ENCODE results near the gene FTL.
A peak's percentile ranks its signal among the peaks of the same experiment; 100 is the strongest.

The FTL gene

GRCh38 chr19:48966541-48967345 lies 1.6 kb downstream of the FTL start:
- peak; percentile 29 for DNase-seq (ENCODE audit: low spot score)

- DNase-seq (ENCODE audit: low spot score), result peak; percentile 24
These were observed 2.5 kb downstream of the FTL start for GRCh38 chr19:48967346-48968178.

DNA sequence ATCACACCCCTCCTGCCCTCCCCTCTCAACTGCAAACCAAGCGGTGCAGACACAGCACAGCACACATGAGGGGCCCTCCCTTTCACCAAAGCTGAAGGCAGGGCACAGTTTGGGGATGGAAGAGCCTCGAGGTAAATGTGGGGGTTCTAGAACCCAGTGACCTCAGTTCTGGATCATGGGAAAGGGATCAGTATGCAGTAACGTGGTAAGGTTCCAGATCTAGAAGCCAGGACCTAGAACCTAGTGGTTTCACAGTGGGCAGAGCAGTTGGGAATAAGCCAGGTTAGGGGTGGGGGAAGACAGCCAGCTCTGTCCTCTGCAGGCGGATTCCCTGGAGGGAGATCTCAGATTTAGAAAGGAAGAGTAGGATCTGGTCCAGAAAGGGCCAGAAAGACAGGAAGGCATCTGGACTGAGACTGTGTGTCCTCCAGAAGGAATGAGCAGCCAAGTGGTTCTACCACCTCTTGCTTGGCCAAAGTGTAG lies 3.1 kb downstream of the FTL start:
- DNase-seq (ENCODE audit: low spot score), result no peak

GRCh38 chr19:48968813-48969218 lies 3.7 kb downstream of the FTL start:
- DNase-seq (ENCODE audit: low spot score), result no peak

DNA sequence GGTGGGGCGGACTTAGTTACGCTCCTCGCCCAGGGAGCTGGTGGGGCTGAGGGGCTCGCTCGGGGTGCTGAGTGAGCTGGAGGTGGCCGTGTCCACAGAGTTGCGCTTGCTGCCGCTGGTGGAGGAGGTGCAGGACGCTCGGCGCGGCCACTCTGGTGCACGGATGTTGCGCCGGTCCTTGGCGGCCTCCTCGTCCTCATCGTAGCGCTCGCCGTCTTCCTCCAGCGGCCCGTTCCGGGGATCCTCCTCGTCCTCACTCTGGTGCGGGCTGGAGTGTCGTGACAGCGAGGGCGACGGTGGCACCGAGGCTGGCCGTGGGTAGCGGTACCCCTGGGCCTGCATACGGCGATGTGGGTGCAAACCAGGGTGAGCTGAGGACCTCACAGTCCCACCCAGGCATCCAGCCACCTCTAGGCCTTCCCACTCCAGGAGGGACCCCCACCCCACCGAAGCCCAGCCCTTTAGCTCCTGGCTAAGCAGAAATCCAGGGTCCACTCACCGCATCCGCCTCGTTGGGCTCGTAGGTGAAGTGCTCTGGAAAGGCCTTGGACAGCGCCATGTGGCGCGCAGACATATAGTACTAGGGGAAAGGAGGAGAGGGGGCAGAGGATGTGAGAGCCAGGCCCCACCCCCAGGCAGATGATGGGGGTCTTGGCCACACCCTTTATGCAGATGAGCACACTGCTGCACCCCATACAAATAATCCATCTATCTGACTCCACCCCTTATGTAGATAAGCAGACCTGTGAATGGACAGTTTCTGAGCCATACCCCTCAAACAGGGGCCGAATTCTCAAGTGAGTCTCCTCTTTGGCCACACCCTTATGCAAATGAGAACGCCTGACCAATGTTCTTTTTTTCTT lies 4.4 kb downstream of the FTL start:
- DNase-seq (ENCODE audit: low spot score), result peak; percentile 61

DNA sequence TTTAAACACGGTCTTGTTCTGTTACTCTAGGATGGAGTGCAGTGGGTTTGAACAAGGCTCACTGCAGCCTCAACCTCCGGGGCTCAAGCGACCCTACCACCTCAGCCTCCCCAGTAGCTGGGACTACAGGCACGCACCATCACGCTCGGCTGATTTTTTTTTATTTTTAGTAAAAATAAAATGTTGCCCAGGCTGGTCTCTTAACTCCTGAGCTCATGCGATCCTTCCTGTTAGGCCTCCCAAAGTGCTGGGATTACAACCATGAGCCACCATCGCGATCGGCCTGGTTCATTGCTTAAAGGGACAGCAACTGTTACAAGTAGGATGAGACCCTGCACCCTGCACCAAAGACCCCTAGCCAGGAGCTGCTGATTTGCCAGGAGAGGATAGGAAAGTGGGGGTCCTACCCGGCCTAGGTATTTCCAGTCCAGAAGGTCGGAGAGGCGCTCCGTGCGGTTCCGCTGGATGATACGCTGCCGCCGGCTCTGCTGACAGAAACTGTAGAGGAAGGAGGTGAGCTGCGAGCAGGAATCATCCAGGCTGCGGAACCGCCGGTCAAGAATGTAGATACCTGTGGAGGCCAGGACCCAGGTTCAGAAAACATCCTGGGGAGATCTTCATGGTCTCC lies 5.1 kb downstream of the FTL start:
- DNase-seq (ENCODE audit: low spot score), result no peak

DNA sequence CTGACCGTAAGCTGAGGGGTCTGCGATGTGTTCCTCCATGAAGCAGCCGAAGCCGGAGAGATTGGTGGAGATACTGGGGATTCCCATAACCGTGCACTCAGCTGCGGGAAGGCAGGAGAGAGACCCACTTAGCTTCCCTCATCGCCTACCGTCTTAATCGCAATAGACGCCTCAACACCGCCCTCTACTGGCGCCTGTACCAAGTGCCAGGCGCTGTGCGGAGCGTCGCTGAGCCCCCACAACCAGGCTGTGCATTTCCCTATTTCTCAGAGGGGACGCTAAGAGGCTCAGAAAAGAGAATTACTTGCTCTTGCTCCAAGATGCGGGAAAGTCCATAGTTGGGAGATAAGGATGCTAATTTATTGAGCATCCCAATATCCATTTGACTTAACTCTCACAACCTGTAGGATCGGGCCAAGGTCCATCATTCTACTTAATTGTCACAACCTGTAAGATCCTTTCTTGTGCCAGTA lies 5.8 kb downstream of the FTL start:
- peak; percentile 89 for DNase-seq (ENCODE audit: low spot score)

- peak; percentile 62 for DNase-seq (ENCODE audit: low spot score)
These were observed 11.1 kb downstream of the FTL start for GRCh38 chr19:48975947-48976847.

GRCh38 chr19:48977061-48977460 lies 12.0 kb downstream of the FTL start:
- no peak for DNase-seq (ENCODE audit: low spot score)

- no peak for DNase-seq (ENCODE audit: low spot score)
These were observed 17.2 kb downstream of the FTL start for GRCh38 chr19:48982280-48982679.

- DNase-seq (ENCODE audit: low spot score), result no peak
These were observed 20.6 kb downstream of the FTL start for GRCh38 chr19:48985711-48986110.

DNA sequence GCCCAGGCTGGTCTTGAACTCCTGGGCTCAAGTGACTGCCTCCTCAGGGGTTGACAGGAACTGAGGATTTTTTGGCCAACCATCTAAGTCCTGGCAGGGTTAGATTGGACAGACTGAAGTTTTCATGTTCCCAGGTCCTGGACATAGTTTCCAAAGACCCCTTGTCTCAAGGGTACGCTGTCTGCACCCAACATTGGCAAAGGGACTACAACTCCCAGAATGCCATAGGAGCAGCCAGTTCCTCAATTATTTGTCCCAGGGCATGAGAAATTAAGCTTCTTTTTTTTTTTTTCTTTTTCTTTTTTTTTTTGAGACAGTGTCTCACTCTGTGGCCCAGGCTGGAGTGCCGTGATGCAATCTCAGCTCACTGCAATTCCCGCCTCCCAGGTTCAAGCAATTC lies 21.1 kb downstream of the FTL start:
- no peak for DNase-seq (ENCODE audit: low spot score)

DNA sequence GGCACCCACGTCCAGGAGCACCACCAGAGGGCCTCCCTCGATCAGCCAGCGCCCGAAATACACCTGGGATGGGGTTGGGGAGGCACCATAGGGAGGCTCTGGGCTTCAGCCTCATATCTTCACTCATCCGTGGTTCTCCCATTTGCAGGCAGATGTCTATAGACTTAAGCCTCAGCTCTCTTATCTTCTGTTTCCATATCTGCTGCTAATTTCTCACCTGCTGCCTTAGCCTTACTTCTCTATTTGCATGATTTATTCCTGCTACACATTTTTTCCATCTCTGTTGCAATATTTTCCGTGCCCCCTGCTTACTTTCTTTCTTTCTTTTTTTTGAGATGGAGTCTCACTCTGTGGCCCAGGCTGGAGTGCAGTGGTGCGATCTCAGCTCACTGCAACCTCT lies 22.2 kb downstream of the FTL start:
- DNase-seq (ENCODE audit: low spot score), result no peak

- DNase-seq (ENCODE audit: low spot score), result no peak
These were observed 23.2 kb downstream of the FTL start for GRCh38 chr19:48988286-48988685.

DNA sequence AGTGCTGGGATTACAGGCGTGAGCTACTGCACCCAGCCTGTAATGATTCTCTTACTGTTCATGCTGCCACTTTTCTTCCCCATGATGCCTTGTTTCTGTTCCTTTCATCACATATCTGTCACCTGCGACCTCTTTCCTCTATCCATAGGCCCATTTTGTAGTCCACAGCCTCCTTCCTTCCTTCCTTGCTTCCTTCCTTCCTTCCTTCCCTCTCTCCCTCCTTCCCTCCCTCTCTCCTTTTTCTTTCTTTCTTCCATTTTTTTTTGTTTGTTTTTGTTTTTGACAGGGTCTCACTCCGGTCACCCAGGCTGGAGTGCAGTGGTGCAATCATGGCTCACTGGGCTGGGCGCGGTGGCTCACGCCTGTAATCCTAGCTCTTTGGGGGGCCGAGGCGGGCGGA lies 23.8 kb downstream of the FTL start:
- no peak for DNase-seq (ENCODE audit: low spot score)

DNA sequence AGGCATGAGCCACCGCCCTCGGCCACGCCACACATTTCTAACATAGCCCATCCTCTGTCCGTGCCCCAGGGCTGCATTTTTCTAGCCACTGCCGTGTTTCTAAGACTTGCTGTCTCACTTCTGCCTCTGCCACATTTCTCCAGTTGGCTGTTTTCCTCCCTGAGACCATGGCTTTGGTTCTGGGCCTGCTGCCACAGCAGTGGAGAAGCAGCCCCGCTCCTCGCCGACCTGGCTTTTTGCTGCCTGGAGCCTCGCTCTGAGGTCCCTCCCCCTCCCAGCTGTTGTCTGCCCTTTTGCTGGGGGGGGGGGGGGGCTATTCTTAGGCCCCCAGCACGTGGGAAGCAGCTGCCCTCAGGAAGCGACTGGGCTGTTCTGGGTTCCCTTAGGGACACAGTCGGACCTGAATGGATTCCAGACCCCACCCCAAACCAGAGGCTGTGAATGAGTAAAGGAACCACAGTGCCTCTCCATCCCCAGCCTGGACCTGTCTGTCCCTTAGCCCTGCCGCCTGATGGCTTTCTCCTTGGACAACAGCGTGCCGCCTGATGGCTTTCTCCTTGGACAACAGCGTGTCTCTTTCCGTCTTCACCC lies 24.7 kb downstream of the FTL start:
- DNase-seq (ENCODE audit: low spot score), result no peak

- no peak for DNase-seq (ENCODE audit: low spot score)
These were observed 25.3 kb downstream of the FTL start for GRCh38 chr19:48990400-48990799.

- no peak for DNase-seq (ENCODE audit: low spot score)
These were observed 26.0 kb downstream of the FTL start for GRCh38 chr19:48991011-48991609.

DNA sequence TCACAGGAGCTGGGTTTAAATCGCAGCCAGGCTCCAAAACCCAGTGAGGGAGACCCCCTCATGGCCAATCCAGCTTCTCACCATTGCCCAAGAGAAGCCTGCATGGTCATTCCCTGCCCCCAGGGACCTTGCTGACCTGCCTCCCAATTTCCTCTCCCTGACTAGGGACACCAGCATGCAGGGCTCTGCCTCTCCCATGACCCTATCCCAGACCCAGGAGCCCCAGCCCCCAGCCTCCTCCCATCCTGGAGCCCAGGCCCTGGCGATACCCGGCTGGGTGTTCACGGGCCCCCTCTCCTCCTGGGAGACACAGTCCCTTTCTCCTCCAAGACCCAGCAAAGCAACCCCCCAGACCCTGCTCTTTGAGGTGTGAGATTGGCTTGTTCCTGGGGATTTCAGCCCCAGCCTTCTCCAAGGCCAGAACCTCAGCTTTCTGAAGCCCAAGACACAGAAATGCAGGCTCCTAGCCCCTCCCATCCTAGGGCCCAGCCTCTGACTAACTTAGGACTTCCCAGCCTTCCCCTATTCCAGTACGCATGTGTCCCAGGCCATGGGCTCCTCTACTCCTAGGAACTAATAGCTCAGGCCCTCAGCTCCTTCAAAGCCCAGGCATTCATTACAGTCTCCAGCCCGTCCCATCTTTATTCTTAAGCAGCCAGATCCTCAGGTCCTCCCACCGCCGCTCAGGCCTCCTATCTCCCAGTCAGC lies 26.9 kb downstream of the FTL start:
- no peak for DNase-seq (ENCODE audit: low spot score)

All from hematopoietic multipotent progenitor cell treated with erythropoietin and hydrocortisone succinate and interleukin-3 and kit ligand, for 15 days (in vitro differentiated cells).